Daoy (cell line): ENCODE results near the gene RGPD8. TPM values are rescaled to one million over a fixed set of nuclear protein-coding genes. Genes with fewer than 3 reads are reported as not detected.
"Not testable (repeated sequence)": the region's sequence is repeated elsewhere in the genome, so short reads cannot be mapped to it uniquely, and the experiment has no call there.

Experiments used
- DNase-seq: peaks from one replicate; pipeline ENCODE4 v3.0.0-alpha.2; 2015; ENCODE audit warnings: low read depth
- total RNA-seq: library from RNA; depleted of rRNA; stranded (reverse); fragments of >200 nt; shearing (Covaris generic); gene quantifications from 2 replicates; pipeline ENCODE4 v1.2.3, GENCODE V29; 2014

Gene RGPD8
- total RNA-seq, 1 experiment from 2014 or later, result 1.9 TPM

DNA sequence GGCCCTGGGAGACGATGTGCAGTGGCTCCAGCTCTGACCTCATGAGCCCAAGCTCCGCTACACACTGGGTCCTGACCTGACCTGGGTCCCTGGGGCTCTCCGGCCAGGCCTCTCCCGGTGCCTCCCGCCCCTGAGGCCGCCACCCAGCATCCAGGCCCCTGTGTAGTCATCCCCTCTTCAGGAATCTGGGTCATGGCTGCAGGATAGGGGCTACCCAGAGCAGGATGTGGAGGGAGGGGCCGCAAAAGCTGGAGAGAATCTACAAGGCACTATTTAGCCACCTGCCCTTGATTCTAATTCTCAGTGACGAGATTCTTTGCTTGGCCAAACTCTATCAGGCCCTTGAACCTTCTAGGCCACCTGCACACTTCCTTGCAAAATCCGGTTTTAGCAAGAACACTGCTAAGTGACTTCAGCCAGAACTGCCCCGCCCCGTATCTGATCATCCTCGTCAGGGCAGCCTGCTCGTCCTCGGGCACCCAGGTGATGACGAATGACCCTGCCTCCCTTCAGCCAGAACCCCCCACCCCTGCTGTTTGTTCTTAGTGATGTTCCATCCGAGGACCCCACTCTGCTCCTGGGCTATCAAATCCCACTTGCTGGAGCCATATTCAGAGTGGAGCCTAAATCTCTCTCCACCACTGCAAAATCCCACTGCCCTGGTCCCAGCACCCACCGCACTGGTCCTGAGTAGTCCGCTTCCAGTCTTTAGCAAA, 2.4 kb upstream of the RGPD8 start:
- DNase-seq, result not testable (repeated sequence)

DNA sequence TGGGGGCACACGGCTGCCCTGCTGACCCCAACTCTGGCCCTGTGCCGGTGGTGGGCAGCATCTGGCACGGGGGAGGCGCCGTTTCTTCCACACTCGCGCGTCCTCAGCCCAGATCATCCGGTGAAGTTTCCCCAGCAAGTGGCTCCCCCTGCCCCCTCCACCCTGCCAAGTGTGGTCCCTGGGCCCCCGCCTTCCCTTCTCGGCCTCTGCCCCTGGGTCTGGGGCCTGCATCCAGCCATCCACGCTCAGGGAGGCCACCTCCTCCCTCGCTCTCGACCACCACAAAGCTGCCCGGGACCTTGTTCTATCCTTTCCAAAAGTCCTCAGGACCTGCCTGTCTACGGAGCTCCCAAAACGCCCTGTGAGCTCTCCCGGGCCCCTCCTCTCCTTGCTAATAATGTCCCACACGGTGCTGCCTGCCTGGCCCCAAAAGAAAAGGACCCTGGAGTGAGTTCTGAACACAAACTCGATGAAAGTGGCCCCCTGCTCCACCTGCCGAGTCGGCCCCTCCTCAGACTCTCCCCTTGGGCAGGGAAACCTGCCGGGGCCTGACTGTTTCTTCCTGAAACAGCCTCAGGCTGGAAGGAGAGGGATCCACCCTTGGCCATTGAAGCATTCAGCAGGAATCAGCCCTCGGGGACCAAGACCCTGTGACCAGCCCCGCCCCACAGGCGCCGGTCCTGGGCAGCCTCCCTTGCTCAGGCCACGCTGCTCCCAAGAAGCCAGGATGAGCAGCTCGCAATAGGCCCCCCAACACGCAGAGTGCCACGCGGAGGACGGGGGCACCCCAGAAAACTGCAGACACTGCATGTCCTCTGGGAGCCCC, 1.7 kb upstream of the RGPD8 start:
- DNase-seq, result not testable (repeated sequence)

DNA sequence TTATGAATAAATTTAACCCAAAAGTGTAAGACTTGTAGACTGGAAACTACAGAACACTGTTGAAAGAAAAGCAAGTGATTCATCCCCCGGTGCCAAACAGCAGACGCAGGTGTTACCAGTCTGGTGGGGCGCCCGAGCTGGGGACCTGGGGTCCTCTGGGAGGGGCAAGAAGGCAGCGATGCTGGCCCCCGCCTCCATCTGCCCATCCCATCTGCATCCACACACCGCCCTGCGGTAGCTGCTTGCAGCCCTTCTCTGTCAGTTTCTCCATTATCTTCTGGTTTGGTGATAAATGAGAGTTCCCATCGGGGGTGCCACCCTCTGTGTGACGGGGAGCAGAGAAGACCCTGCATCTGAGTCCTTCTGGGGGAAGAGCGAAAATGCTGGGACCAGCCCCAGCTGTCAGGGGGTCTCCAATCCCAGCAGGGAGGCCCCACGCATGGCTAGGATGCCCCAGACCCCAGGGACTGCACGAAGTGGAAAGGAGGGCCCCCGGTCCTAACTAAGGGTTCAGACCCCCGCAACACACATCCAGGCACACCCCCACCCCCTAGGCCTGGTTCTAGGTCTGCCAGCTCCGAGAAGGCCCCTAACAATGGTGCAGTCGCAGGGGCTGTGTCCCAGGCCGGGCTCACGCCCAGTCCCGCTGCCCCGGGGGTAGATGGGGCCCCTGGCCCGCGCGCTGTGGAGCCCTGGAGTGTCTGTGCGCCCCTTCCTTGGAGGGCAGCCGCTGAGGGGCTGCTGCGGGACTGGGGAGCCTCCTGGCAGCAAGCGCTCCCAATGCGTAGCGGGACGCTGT, 686 bp upstream of the RGPD8 start:
- DNase-seq, result no peak

DNA sequence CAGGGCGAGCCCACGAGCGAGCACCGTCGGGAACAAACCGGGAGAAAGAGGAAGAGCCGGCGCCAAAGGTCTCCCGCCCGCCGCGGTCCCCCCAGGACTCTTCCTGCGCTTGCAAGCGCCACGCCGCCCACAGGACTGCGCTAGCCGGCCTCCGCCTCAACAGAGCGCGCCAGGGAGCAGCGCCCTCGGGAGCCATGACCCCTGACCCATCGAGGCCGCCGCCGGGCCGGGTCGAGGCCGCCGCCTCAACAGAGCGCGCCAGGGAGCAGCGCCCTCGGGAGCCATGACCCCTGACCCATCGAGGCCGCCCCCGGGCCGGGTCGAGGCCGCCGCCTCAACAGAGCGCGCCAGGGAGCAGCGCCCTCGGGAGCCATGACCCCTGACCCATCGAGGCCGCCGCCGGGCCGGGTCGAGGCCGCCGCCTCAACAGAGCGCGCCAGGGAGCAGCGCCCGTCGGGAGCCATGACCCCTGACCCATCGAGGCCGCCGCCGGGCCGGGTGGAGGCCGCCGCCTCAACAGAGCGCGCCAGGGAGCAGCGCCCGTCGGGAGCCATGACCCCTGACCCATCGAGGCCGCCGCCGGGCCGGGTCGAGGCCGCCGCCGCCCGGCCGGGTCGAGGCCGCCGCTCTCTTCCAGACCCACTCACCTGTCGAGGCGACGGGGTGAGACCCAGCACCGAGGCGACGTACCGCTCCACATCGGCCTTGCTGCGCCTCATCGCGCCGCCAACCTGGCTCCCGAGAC, 538 bp downstream of the RGPD8 start:
- not testable (repeated sequence) for DNase-seq

DNA sequence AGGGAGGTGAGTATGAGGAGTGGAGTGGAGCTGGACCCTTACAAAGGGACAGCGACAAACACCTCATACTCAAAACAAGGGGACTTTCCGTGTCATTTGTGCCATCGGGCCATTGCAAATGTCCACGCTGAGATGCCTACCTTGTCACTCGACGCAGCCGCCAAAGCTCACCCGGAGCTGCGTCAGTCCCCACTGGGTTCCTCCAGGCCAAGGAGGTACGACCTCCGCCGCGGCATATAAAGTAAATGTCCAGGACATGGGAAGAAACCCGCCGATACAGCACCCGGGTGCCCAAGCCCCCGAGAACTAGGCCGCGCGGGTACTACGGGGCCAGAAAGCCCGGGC, 1.1 kb downstream of the RGPD8 start:
- DNase-seq, result not testable (repeated sequence)

DNA sequence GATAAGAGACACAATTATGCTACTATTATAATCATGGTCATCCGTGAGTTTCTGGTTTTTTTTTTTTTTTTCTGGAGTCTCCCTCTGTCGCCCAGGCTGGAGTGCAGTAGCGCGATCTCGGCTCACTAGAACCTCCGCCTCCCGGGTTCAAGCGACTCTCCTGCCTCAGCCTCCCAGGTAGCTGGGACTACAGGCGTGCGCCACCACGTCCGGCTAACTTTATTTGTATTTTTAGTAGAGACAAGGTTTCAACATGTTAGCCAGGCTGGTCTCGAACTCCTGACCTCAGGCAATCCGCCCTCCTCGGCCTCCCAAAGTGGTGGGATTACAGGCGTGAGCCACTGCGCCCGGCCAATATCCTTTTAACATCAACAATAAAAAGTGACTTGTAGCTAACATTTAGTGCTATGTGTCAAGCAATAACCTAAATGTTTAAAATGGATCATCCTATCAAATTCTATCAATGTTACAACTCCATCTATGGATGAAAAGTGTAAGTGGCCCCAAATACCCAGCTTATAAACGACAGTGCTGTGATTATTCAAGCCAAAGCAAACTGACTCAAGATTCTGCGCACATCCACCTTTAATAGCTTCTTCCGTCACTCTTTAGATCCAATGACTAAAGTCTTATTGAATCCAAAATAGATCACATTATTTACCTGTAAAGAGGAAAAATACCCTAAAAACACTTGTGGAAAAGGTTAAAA, 1.7 kb downstream of the RGPD8 start:
- DNase-seq, result not testable (repeated sequence)

DNA sequence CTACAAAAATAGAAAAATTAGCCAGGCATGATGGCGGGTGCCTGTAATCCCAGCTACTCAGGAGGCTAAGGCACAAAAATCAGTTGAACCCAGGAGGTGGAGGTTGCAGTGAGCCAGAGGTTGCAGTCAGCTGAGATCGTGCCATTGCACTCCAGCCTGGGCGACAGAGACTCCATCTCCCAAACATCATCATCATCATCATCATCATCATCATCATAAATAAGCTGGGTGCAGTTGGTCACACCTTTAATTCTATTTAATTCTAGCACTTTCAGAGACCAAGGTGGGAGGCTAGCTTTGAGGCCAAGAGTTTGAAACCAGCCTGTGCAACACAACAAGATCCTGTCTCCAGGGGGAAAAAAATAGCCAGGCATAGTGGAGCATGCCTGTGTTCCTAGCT, 8.9 kb downstream of the RGPD8 start:
- DNase-seq, result not testable (repeated sequence)

DNA sequence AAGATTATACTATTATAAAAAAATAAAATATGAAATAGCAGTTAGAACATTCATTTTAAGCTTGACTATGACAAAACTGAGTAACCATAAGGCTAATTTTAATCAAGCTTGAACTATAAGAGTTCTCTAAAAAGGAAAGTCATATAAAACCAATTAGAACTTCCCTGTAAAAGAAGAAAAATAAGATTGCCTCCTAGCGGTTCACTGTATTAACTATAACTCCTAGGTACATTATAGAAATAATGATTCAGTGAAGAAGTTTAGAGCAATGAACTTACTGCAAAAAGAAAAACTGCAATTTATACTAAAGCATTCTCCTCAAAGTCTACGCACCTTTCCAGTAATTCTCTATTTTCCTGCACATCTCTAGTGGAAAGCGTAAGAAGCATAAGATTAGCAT, 16.6 kb downstream of the RGPD8 start:
- DNase-seq, result not testable (repeated sequence)

DNA sequence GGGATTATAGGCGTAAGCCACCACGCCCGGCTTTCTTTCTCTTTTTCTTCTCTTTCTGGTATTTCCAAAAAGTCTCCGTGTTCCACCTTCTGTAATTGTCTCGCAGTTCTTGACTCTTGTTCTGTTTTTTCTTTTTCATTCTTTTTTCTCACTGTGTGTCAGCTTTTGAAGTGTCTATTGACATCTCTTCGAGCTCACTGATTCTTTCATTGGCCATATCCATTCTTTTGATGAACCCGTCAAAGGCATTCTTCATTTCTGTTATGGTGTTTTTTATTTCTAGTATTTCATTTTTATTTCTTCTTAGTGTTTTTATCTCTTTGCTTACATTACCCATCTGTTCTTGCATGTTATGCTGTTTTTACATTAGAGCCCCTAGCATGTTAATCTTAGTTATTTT, 73.4 kb downstream of the RGPD8 start:
- not testable (repeated sequence) for DNase-seq

DNA sequence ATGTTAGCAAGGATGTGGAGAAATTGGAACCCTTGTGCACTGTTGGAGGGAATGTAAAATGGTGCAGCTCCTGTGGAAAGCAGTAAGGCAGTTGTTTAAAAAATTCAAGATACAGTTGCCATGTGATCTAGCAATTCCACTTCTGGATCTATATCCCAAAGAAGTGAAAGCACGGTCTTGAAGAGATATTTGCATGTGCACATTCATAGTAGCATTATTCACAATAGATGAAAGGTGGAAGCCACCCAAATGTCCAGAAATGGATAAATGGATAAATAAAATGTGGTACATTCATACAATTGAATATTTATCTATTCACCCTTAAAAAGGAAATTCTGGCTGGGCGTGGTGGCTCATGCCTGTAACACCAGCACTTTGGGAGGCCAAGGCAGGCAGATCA, 79.1 kb downstream of the RGPD8 start:
- DNase-seq, result not testable (repeated sequence)

DNA sequence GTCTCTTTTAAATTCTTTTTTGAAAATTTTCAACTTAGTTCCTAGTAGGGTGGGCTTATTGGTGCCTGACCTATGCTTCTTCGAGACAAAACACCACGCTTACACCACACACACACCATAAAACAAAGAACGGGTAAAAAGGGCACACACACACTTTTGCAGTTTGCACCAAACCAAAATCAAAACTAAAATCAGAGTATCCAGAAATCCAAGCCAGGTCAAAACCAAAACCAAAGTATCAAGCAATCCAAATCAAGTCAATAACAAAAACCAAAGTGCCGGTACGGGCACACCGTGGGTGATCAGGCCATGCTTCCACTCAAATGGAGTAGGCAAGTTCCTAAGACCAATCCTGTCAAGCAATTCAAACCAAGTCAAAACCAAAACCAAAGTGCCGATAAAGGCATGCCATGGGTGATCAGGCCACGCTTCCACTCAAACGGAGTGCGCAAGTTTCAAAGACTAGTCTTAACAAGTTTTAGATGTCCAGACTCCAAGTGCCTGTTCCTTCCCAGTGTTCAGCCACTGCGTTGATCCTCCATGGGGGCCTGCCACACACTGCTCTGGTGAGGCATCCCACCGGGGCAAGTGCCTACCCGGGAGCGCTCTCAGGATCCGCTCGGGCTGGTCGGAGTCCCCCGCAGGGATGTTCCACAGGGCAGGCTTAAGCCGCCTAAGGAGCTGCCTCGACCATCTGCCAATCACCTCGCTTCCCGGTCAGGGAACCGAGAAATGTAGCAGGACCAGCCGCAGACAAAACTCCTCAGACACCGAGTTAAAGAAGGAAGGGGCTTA, 80.4 kb downstream of the RGPD8 start:
- not testable (repeated sequence) for DNase-seq

DNA sequence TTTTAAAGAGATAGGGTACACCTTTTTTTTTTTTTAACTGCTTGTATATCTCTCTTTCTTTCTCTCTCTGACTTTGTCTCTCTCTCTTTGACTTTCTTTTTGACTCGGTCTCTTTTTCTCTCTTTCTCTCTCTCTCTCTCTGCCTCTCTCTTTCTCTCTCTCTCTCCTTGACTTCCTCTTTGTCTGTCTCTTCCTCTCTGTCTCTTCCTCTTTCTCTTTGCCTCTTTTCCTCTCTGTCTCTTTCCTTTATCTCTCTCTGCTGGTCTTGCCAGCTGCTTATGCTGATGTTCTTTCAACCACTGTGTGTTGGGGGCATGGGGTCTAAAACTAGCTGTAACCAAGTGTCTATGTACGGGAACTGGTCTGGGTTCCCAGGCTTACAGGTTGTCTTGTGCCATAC, 81.2 kb downstream of the RGPD8 start:
- not testable (repeated sequence) for DNase-seq

DNA sequence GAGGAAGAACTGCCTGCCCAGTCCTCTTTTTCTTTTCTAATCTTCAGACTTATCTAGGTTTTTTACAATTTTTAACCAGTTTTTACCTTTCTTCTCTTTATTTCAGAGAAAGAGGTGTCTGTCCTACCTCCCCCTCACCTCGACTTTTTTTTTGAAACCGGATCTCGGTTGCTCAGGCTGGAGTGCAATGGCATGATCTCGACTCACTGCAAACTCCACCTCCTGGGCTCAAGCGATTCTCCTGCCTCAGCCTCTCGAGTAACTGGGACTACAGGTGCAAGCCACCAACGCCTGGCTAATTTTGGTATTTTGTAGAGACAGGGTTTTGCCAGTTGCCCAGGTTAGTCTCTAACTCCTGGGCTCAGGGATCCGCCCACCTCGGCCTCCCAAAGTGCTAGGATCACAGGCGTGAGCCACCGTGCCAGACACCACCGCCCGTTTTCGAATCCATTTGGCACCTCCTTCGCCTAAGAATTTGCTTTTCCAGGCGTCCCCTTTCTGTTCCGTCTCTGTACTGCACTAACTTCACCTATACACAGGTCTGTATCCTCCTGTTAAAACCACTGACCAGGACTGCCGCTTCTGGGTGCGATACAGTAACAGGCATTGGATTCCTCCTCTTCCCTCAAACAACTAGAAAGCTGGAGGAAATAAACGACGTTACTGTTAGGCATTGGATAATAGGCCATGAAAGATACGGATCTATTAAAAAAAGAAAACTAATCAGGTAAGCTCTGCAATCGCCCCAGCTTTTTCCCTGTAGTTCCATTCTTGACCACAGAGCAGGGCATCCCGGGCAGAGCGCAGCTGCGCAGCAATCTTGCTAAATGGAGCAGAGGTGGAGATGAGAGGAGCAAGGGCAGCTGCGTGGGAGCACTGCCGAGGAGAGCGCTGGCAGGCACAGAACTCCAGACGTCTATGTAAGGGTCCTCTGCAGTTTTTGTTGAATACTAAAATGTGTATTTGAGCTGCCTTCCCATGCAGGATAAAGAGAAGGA, 88.1 kb downstream of the RGPD8 start:
- DNase-seq, result no peak

DNA sequence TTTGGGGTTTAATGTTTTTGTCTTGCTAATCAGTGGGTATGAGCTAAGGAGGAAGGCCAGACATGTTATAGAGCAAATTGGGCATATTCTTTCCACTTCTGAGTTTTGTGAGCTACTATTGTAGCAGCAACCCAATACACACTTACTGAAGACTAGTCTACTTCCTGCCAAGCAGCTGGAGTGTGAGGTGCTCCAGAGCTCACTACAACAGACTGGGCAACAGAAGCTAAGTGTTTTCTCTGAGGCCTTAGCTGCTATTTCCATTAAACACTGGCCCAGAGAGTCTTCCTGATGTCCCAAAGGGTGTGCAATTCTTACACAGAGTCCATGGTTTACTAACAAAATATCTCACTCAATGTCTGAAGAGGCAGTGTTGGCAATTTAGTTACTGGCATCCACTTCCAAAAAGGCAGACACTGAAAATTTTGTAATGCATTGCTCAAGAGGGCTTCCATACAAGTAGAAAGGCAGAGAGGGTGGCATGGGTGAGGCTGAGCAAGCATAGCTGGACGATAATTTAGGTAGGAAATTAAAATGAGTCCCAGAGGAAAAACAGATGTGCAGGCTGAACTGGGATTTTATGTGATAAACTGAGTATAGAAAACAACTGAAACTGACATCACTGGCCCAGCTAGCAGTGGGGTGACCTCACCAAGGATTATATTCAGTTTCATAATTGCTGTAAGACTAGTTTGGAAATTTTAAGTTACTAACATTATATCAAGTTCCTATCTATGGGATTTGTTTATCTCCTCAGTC, 89.4 kb downstream of the RGPD8 start:
- DNase-seq, result no peak

DNA sequence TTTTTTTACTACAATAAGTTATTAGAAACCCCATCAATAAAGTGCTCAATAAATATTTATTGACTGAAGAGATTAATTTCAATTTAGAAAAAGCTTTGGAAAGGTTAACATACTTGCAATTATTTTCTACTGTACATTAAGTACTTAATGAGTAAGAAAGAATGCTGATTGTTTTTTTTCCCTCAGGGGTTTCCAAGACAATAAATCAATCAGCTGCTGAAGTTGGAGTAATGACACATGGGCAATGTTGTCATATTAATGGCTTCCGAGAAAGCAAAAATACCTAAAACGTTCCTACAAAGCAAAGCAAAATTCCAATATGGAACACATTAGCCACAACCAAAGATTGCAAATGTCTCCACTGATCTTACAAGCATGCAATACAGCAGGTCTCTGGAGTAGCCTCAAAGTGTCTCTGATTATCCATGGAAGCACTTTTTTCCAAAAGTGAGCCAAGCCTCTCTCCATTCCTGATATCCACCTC, 91.3 kb downstream of the RGPD8 start:
- no peak for DNase-seq

DNA sequence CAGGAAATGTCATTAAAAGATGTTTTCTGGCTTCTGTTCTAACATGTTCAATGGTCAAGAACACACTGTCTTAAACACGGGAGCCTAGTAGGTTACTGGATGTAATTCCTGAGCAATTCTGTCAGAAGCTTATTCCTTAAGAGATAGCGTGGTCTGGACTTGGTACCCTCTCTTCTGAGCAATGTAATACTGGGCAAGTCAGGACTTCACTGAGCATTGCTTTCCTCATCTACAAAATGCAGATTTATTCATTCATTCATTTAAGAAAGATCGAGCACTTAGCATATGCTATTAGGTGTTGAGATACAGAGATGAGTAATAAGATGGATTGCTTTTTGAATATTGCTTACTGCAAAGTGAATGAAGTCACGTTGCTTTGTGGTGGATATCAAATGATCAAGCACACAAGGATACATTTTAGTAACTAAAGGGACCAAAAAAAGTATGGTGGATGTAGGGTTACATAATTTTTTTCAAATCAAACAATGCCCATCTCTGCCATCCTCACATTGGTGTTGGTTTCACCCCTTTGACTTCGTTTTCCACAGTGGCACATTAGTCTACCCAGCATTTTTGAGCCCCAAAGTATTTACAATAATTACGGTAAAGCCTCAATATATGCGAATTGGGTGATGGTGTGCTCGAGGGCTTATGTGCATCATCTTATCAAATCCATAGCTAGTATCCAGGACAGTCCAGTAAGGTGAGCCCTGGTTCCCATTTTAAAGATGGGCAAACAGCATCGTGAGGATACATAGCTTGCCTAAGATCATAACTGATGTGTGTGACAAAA, 92.8 kb downstream of the RGPD8 start:
- no peak for DNase-seq

DNA sequence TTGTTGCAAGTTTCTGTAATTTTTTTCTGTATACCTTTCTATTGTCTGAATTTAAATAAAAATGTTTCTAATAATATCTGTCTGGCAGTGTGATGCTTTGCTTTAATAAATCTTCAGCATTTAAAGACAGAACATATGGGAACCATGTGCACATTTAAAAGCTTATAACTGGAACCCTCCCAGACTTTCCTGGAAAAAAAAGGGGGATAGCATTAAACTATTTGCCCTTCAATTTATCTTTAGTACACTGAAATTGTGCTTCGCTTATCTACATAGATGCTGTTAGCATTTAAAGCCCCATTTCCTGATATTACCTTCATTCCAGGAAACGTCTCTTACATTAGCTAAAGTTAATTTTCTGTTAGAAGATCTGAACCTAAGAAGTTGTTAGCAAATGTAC, 93.5 kb downstream of the RGPD8 start:
- DNase-seq, result no peak
